ENCODE results near the gene POC1B.

The POC1B gene

GRCh38 chr12:89479982-89480381, 45.9 kb downstream of the POC1B start:
- H3K9me3 ChIP-seq (ENCODE audit: insufficient read depth, low read length): no peaks in the 10 kb centered on the region
- no peak for TF ChIP-seq YY1 (IDR thresholded peaks at IDR 0.05; ENCODE audit: insufficient read depth, insufficient read length)
- no peak overlapping the region for H3K9ac ChIP-seq (ENCODE audit: insufficient read length, low read depth)
- H3K36me3 ChIP-seq (ENCODE audit: insufficient read depth, insufficient read length, low read length): no peaks in the 10 kb centered on the region
- no peak overlapping the region for H3K4me3 ChIP-seq (ENCODE audit: insufficient read length, low read depth)
- no peaks in the 10 kb centered on the region for H3K4me1 ChIP-seq (ENCODE audit: insufficient read depth, insufficient read length)
- DNase-seq (ENCODE audit: low read depth, low spot score): no peak
- H3K27me3 ChIP-seq (ENCODE audit: insufficient read depth, insufficient read length): no peaks in the 10 kb centered on the region

DNA sequence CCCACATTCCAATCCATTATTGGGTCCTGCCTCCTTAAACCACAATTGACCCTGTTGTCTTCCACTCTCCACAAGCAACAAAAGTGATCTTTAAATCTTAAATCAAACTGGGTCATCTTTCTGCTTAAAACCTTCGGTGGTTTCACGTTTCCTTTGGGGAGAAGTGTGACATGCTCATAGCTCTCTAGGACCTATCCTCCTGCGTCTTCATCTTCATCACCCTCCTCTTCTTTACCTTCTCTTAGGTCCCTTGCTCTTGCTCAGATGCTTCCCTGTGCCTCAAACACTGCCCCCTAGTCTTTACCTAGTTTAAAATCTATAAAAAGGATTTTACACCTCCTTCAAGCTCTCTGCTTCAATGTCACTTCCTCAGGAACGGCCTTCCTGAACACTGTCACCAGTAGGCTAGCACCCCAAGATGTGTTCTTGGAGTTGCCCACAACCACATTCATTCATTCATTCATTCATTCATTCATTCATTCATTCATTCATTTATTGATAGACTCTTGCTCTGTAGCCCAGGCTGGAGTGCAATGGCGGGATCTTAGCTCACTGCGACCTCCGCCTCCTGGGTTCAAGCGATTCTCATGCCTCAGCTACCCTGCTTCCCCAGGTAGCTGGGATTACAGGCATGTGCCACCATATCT, 48.1 kb downstream of the POC1B start:
- Histone ChIP-seq H3K4me1 (ENCODE audit: insufficient read depth, insufficient read length) (no peaks in the 10 kb centered on the region), H3K27me3 (ENCODE audit: insufficient read depth, insufficient read length) (no peaks in the 10 kb centered on the region), H3K4me3 (ENCODE audit: insufficient read length, low read depth) (no peak overlapping the region), H3K36me3 (ENCODE audit: insufficient read depth, insufficient read length, low read length) (no peaks in the 10 kb centered on the region), H3K9me3 (ENCODE audit: insufficient read depth, low read length) (no peaks in the 10 kb centered on the region), H3K9ac (ENCODE audit: insufficient read length, low read depth) (no peak overlapping the region)
- DNase-seq (ENCODE audit: low read depth, low spot score): no peak
- TF ChIP-seq SUZ12 (IDR thresholded peaks at IDR 0.05; ENCODE audit: extremely low read depth, insufficient read depth, insufficient read length): no peak
- no peak for TF ChIP-seq YY1 (IDR thresholded peaks at IDR 0.05; ENCODE audit: insufficient read depth, insufficient read length)
- TF ChIP-seq ZNF274 (IDR thresholded peaks at IDR 0.05; ENCODE audit: low read depth, low read length): no peak

- H3K9me3 ChIP-seq (ENCODE audit: insufficient read depth, low read length): no peaks in the 10 kb centered on the region
- H3K4me3 ChIP-seq (ENCODE audit: insufficient read length, low read depth): no peak overlapping the region
- TF ChIP-seq SUZ12 (IDR thresholded peaks at IDR 0.05; ENCODE audit: extremely low read depth, insufficient read depth, insufficient read length) (no peak), ZNF274 (IDR thresholded peaks at IDR 0.05; ENCODE audit: low read depth, low read length) (no peak), YY1 (IDR thresholded peaks at IDR 0.05; ENCODE audit: insufficient read depth, insufficient read length) (no peak)
- H3K9ac ChIP-seq (ENCODE audit: insufficient read length, low read depth): no peak overlapping the region
- no peaks in the 10 kb centered on the region for H3K27me3 ChIP-seq (ENCODE audit: insufficient read depth, insufficient read length)
- H3K4me1 ChIP-seq (ENCODE audit: insufficient read depth, insufficient read length): no peaks in the 10 kb centered on the region
- H3K36me3 ChIP-seq (ENCODE audit: insufficient read depth, insufficient read length, low read length): no peaks in the 10 kb centered on the region
- no peak for DNase-seq (ENCODE audit: low read depth, low spot score)
These were observed 48.8 kb downstream of the POC1B start for GRCh38 chr12:89476904-89477595.

DNA sequence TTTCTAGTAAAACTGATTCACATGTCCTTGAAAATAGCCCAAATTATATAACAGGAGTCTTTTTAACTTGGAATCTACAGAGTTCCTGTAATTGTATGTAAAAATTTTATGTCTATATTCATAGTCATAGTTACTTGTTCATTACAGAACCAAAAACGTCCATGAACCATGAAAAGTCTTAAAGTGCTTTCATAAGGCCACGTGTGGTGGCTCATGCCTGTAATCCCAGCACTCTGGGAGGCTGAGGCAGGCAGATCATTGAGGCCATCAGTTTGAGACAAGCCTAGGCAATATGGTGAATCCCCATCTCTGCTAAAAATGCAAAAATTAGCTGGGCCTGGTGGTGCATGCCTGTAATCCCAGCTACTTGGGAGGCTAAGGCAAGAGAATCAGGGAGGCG, 49.6 kb downstream of the POC1B start:
- H3K27me3 ChIP-seq (ENCODE audit: insufficient read depth, insufficient read length): no peaks in the 10 kb centered on the region
- H3K9me3 ChIP-seq (ENCODE audit: insufficient read depth, low read length): no peaks in the 10 kb centered on the region
- DNase-seq (ENCODE audit: low read depth, low spot score): no peak
- no peak overlapping the region for H3K4me3 ChIP-seq (ENCODE audit: insufficient read length, low read depth)
- H3K36me3 ChIP-seq (ENCODE audit: insufficient read depth, insufficient read length, low read length): no peaks in the 10 kb centered on the region
- no peaks in the 10 kb centered on the region for H3K4me1 ChIP-seq (ENCODE audit: insufficient read depth, insufficient read length)
- TF ChIP-seq ZNF274 (IDR thresholded peaks at IDR 0.05; ENCODE audit: low read depth, low read length) (no peak), SUZ12 (IDR thresholded peaks at IDR 0.05; ENCODE audit: extremely low read depth, insufficient read depth, insufficient read length) (no peak), YY1 (IDR thresholded peaks at IDR 0.05; ENCODE audit: insufficient read depth, insufficient read length) (no peak)
- no peak overlapping the region for H3K9ac ChIP-seq (ENCODE audit: insufficient read length, low read depth)

DNA sequence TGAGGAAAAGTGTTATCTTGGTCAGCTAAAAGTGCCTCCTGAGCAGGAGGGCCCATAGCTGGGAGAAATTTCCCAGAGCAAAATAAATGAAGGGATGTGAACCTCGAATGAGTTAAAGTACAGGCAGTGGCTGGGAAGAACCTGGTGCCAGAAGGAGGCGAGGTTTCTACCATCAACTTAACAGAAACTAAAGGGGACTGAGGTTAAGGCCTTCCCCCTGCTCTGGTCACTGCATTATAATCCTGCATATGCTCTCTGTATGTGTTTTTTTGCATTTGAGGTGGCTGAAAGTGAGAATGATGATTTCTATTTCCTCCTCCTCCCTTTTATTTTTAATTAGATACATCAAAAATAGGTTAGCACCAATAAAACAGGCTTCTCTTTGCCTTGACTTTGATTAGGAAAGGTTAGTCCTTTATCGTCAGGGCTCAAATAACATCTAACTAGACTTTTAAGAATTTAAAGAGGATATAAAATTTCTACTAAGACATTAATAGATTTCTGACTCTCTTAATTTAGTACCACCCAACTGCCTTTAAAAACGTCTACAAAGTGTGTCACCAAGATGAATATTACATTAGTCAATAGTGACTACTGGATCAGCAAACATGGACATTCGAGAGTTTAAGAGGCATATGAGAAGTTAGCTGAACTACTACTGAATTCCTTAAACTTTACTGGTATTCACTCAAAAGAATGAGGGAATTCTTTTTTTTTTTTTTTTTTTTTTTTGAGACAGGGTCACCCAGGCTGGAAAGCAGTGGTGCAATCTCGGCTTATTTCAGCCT, 50.5 kb downstream of the POC1B start:
- Histone ChIP-seq H3K4me3 (ENCODE audit: insufficient read length, low read depth) (no peak overlapping the region), H3K36me3 (ENCODE audit: insufficient read depth, insufficient read length, low read length) (no peaks in the 10 kb centered on the region), H3K4me1 (ENCODE audit: insufficient read depth, insufficient read length) (no peaks in the 10 kb centered on the region), H3K9ac (ENCODE audit: insufficient read length, low read depth) (no peak overlapping the region), H3K27me3 (ENCODE audit: insufficient read depth, insufficient read length) (no peaks in the 10 kb centered on the region), H3K9me3 (ENCODE audit: insufficient read depth, low read length) (no peaks in the 10 kb centered on the region)
- TF ChIP-seq YY1 (IDR thresholded peaks at IDR 0.05; ENCODE audit: insufficient read depth, insufficient read length) (no peak), ZNF274 (IDR thresholded peaks at IDR 0.05; ENCODE audit: low read depth, low read length) (no peak), SUZ12 (IDR thresholded peaks at IDR 0.05; ENCODE audit: extremely low read depth, insufficient read depth, insufficient read length) (no peak)
- DNase-seq (ENCODE audit: low read depth, low spot score): no peak

DNA sequence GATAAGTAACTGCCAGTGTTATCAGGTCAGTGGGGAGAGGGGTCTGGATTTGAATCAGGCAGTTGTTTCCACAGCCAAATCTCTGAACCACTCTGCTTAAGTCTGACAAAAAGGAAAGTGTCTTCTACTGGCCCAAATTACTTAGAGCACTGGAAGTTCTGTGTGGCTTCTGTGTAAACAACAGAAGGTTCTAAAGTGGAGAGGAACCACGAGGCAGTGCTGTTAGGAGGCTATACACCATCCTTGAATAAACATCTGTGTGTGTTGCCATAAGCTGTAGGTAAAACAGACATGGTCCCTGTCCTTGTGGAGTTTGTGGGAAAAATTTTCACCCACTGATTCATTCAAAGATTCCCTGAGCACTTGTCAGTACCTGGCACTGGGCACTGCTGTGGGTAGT, 51.2 kb downstream of the POC1B start:
- H3K4me3 ChIP-seq (ENCODE audit: insufficient read length, low read depth): no peak overlapping the region
- H3K36me3 ChIP-seq (ENCODE audit: insufficient read depth, insufficient read length, low read length): no peaks in the 10 kb centered on the region
- no peaks in the 10 kb centered on the region for H3K27me3 ChIP-seq (ENCODE audit: insufficient read depth, insufficient read length)
- TF ChIP-seq YY1 (IDR thresholded peaks at IDR 0.05; ENCODE audit: insufficient read depth, insufficient read length): no peak
- no peak for TF ChIP-seq ZNF274 (IDR thresholded peaks at IDR 0.05; ENCODE audit: low read depth, low read length)
- no peaks in the 10 kb centered on the region for H3K9me3 ChIP-seq (ENCODE audit: insufficient read depth, low read length)
- H3K9ac ChIP-seq (ENCODE audit: insufficient read length, low read depth): no peak overlapping the region
- DNase-seq (ENCODE audit: low read depth, low spot score): no peak
- H3K4me1 ChIP-seq (ENCODE audit: insufficient read depth, insufficient read length): no peaks in the 10 kb centered on the region

DNA sequence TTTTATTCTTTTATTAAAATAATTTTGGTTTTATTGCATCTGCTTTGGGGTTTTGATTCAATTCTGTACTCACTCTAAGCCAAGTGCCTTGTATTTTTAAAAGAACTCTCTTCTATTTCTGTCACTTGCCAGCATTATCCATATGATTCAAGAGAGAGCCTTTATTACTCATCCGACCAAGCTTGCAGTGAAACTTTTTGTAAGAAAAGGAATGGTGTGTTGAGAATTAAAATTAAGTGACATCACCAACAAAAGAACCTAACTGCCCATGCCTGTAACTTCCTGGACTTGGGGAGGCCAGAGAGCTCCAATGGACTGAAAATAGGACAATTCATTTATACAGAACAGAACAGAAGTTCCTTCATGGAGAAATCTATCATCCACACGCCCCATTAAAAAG, 53.3 kb downstream of the POC1B start:
- TF ChIP-seq SUZ12 (IDR thresholded peaks at IDR 0.05; ENCODE audit: extremely low read depth, insufficient read depth, insufficient read length) (no peak), ZNF274 (IDR thresholded peaks at IDR 0.05; ENCODE audit: low read depth, low read length) (no peak), YY1 (IDR thresholded peaks at IDR 0.05; ENCODE audit: insufficient read depth, insufficient read length) (no peak)
- no peaks in the 10 kb centered on the region for H3K27me3 ChIP-seq (ENCODE audit: insufficient read depth, insufficient read length)
- no peak overlapping the region for H3K9ac ChIP-seq (ENCODE audit: insufficient read length, low read depth)
- no peak overlapping the region for H3K4me3 ChIP-seq (ENCODE audit: insufficient read length, low read depth)
- no peaks in the 10 kb centered on the region for H3K9me3 ChIP-seq (ENCODE audit: insufficient read depth, low read length)
- H3K4me1 ChIP-seq (ENCODE audit: insufficient read depth, insufficient read length): no peaks in the 10 kb centered on the region
- DNase-seq (ENCODE audit: low read depth, low spot score): no peak
- H3K36me3 ChIP-seq (ENCODE audit: insufficient read depth, insufficient read length, low read length): no peaks in the 10 kb centered on the region

All from NT2/D1 (cell line).